NCI-H345 (cell line): ENCODE measurements around the gene DAZL.
"Not testable (repeated sequence)": the region's sequence is repeated elsewhere in the genome, so short reads cannot be mapped to it uniquely, and the experiment has no call there.

Experiments used
- DNase-seq: peaks from one replicate; lab custom pipeline; 2025; lab: John Stamatoyannopoulos, UW

DAZL gene, protein sequence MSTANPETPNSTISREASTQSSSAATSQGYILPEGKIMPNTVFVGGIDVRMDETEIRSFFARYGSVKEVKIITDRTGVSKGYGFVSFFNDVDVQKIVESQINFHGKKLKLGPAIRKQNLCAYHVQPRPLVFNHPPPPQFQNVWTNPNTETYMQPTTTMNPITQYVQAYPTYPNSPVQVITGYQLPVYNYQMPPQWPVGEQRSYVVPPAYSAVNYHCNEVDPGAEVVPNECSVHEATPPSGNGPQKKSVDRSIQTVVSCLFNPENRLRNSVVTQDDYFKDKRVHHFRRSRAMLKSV

GRCh38 chr3:16604887-16605602, at the start of gene DAZL:
TSS of gene DAZL (minus strand) at chr3:16605423. CDS start at chr3:16605205, 218 bp downstream.
- DNase-seq, result no peak

GRCh38 chr3:16654976-16655375, 49.8 kb upstream of the DAZL start:
- DNase-seq, result no peak

- no peak for DNase-seq
Observed at GRCh38 chr3:16653712-16654111, 48.5 kb upstream of the DAZL start.

GRCh38 chr3:16647668-16648067, 42.4 kb upstream of the DAZL start:
- no peak for DNase-seq

DNA sequence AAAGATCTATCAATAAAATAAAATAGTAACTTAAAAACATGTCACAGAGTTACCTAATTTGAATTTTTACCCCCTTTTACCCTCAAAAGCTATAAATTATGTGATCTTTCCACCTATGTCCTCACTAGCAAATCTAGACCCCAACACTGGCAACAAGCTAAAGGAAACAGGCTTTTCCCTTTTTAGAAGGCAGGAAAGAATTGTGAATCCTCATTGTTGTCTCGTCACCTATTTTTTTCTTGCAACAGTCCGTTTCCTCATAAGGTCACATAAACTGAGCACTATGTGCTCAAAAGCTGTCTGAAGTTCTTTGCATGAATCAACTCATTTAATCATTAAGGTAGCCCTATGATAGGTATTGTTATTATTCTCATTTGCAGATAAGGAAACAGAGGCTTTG, 34.6 kb upstream of the DAZL start:
- DNase-seq, result no peak

- DNase-seq, result no peak
Observed at GRCh38 chr3:16633948-16634347, 28.7 kb upstream of the DAZL start.

DNA sequence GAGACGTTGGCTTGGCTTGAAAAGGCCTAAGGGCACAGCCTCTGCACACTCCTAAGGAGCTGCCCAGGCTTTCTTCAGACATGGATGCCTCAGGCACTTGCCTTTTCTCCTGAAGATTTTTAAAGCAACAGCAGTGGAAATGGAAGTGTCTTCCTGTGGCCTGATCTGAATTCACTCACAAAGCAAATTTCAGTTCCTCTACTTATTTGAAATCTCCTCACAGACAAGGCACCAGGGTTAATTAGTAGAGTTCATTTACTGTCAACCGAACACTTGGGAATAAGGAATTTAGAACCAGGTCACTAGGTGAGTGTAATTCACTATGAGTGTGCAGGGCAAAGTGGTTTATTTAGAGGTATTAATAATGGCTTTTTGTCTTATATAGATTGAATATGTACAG, 27.2 kb upstream of the DAZL start:
- no peak for DNase-seq

DNA sequence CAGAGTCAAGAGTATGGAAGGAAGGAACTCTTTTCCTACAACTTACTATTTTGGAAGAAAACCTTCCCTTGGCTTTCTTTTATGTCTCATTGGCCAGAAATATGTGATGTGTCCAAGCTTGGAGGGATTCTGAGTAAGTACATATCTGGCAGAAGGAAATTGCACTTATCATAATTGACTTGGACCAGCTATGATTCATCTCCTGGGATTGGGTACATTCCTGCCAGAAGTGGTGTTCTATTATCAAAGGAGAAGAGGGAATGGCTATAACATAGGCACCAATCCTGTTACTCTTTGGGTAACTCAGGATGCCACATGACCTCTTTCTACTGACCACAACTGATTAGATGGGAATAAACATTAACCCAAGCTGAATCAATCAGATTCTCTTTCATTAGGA, 13.5 kb upstream of the DAZL start:
- no peak for DNase-seq

DNA sequence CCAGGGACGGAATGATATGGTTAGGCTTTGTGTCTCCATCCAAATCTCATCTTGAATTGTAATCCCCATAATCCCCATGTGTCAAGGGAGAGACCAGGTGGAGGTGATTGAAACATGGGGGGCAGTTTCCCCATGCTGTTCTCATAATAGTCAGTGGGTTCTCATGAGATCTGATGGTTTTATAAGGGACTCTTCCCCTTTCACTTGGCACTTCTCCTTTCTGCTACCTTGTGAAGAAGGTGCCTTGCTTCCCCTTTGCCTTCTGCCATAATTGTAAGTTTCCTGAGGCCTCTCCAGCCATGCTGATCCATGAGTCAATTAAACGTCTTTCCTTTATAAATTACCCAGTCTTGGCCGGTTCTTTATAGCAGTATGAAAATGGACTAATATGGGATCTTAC, 11.9 kb upstream of the DAZL start:
- not testable (repeated sequence) for DNase-seq

DNA sequence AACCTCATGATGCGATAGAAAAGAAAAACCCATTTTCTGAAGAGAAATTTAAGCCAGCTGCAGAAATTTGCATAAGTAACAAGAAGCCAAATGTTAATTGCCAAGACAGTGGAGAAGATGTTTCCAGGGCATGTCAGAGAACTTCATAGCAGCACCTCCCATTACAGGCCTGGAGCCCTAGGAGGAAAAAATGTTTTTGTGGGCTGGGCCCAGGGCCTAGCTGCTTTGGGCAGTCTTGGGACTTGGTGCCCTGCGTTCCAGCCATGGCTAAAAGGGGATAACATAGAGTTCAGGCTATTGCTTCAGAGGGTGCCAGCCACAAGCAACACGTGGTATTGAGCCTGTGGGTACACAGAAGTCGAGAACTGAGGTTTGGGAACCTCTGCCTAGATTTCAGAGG, 10.9 kb upstream of the DAZL start:
- DNase-seq, result no peak

DNA sequence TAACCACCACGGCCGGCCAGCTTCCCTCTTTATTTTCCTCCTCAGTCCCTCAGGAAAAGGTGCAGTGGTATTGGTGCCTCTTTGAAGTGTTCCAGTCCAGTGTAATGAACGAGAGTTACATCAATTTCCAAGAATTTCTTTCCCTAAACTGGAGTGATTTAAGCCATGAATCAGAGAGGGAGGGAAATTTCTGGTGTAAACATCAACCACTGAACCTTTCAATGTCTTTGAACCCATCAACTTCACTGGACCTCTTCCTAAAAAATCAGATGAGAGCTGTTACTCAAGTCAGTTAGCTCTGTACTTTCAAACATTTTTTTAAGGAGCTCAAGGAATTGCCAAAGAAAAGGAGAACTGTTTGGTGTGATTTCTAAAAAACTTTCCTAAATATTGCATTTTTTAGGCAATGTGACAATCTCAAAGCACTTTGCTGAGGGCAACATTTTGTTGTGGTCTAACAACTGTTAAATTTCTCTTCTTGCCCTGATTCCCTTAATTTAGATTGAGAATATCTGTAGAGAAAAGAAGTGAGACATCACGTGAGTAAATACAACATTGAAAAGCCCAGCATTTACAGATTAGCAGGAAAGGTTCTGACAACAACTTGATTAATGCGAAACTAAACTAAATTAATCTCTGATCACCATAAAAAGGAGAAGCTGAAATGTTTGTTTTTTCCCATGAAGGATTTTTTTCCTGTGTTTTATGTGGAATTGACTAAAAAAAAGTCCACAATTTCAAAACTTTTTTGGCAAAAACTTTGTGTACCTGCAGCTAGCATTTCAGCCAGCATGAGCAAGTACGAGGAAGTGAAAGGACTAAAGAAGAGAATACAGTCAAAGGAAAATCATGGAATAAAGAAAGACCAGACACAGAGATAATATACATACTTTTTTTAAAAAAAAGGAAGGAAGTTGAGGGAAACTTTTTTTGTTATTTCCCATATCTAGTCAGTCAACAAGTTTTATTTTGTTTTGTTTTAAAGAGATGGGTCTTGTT, 9.1 kb upstream of the DAZL start:
- no peak for DNase-seq

DNA sequence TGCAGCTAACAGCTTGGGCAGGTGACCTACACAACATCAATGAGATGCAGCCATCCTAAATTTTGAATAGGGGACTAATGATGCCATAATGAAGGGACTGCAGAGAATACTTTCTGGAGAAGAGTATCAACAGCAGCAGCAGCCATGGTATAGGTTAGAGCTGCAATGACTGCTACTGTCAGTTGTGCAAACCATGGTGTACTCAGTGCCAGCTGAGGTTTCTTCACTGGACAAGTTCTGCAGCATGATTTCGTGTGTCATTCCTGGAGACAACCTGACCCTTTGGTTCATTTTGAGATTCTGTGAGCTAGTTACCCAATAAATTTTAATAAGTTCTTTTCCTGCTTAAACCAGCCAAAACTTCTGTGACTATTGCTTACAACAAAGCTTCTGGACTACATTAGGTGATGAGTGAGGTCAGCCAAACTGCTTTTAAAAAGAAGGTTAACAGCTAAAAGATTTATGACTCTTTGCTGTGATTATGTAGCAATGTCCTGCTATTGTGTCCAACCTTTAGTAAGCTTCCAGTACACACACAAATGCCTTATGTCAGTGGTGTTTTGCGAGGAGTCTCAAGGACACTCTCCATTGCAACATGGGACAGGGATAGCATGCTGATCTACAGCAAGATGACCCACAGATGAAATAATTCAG, 4.8 kb upstream of the DAZL start:
- DNase-seq, result no peak

DNA sequence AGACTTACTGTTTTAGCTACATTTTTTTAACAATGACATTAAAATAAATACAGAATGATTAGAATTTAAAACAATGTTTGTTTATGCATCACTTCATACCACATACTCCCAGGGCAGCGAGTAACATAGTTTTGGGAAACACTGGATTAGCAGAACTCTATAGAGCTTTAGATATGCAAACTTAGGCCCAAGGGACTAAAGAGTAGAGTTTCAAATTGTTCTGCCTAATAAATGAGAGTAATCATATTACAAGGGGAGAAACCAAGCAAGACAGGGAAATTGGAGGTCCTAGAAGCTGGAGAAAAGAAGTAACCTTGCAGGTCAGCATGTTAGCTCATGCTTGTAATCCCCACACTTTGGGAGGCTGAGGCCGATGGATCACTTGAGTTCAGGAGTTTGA, 3.6 kb upstream of the DAZL start:
- no peak for DNase-seq

- no peak for DNase-seq
Observed at GRCh38 chr3:16607718-16608117, 2.5 kb upstream of the DAZL start.

GRCh38 chr3:16606398-16606797, 1.2 kb upstream of the DAZL start:
- no peak for DNase-seq

- DNase-seq, result no peak
Observed at GRCh38 chr3:16605966-16606365, 743 bp upstream of the DAZL start.

GRCh38 chr3:16604433-16604832, 790 bp downstream of the DAZL start:
- DNase-seq, result no peak

GRCh38 chr3:16601537-16602005, 3.7 kb downstream of the DAZL start:
- no peak for DNase-seq

DNA sequence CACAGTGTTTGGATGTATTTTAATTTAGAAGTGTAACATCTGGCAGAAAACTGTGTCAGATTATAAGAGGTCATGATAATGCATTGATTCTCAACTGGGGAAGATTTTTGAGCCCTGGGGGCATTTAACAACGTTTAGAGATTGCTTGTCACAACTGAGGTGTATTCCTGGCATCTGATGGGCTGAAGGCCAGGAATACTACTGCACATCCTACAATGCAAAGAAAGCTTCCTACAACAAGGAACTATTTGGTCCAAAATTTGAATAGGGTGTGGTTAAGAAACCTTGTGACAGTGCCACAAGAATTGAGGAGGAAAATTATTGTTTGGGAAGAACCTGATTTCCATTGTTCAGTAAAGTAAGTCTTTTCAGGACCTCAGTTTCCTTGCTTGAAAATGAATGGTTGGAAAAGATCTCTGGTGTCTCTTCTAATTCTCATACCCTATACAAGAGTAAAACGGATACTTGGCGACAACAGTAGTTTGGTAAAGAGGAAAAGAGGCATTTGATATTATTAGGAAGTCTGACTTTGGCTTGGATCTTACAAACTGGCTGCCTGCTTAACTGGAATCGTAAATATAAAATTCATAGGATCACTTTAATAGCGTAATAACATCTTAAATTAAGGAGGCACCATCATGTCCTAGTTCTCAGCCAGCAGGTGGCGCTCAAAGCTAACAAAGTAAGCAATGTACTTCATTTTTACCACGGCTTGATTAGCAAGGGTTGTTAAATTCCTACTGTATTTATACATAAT, 4.3 kb downstream of the DAZL start:
- peak; percentile 68 for DNase-seq

DNA sequence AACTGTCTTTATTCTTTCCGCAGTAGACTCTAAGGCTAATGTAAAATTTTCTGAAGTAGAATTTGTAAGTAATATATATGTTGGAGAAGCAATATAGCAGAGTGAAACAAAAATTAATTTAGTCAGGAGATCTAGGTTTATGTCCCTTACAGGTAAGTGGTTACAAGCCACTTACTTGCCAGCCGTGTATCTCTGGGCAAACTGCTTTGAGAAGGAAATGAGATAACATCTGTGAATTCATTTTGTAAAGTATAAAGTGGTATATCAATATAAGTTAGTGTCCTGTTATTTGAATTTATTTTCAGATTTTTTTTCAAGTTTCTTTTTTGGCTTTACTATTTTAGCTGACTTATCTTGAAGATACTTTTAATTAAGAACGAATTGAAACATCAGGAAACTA, 5.5 kb downstream of the DAZL start:
- no peak for DNase-seq

- no peak for DNase-seq
Observed at GRCh38 chr3:16596352-16597032, 8.7 kb downstream of the DAZL start.
